GM20000 (cell line): Measurements from ENCODE around the gene TESK1.
"Not testable (repeated sequence)": the region's sequence is repeated elsewhere in the genome, so short reads cannot be mapped to it uniquely, and the experiment has no call there.

Experiments
- DNase-seq: peaks from one replicate; pipeline ENCODE4 v3.0.0; 2012; ENCODE audit warnings: low spot score
- TF ChIP-seq, protein P1 (sequence below): IDR thresholded peaks from 2 replicates; pipeline ENCODE4 v1.5.1; 2012; ENCODE audit warnings: mild to moderate bottlenecking, control low read depth; ENCODE audit errors: extremely low read depth, missing control alignments

Gene TESK1

DNA sequence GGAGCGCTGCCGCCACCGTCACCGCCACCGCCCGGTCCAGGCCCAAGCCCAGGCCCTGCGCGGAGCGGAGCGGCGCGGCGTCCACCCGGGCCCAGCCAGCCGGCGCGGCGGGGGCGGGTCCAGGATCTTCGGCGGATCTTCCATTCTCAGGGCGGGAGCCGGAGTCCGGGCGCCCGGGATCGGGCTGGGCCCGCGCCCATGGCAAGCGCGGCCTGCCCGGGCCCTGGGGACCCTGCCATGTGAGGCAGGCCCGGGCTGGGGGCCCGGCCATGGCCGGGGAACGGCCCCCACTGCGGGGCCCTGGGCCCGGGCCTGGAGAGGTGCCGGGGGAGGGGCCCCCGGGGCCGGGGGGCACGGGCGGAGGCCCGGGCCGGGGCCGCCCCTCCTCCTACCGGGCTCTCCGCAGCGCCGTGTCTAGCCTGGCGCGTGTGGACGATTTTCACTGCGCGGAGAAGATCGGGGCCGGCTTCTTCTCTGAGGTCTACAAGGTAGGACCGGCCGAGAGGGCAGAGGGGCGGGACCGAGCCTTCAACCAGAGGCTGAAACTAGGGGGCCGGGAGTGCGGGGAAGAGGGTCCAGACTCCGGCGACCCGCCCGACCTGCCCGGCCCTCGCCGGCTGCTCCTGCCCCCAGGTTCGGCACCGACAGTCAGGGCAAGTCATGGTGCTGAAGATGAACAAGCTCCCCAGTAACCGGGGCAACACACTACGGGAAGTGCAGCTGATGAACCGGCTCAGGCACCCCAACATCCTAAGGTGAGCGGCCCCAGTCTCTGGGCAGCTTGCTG is 482 bp downstream of the TESK1 start:
- DNase-seq: peak; percentile 56
- TF ChIP-seq, protein P1, sequence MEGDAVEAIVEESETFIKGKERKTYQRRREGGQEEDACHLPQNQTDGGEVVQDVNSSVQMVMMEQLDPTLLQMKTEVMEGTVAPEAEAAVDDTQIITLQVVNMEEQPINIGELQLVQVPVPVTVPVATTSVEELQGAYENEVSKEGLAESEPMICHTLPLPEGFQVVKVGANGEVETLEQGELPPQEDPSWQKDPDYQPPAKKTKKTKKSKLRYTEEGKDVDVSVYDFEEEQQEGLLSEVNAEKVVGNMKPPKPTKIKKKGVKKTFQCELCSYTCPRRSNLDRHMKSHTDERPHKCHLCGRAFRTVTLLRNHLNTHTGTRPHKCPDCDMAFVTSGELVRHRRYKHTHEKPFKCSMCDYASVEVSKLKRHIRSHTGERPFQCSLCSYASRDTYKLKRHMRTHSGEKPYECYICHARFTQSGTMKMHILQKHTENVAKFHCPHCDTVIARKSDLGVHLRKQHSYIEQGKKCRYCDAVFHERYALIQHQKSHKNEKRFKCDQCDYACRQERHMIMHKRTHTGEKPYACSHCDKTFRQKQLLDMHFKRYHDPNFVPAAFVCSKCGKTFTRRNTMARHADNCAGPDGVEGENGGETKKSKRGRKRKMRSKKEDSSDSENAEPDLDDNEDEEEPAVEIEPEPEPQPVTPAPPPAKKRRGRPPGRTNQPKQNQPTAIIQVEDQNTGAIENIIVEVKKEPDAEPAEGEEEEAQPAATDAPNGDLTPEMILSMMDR: no peak

- TF ChIP-seq, protein P1: no peak
- DNase-seq: no peak
Observed at GRCh38 chr9:35606138-35606504, 1.1 kb downstream of the TESK1 start.

- TF ChIP-seq, protein P1: no peak
Observed at GRCh38 chr9:35606726-35607125, 1.7 kb downstream of the TESK1 start.

DNA sequence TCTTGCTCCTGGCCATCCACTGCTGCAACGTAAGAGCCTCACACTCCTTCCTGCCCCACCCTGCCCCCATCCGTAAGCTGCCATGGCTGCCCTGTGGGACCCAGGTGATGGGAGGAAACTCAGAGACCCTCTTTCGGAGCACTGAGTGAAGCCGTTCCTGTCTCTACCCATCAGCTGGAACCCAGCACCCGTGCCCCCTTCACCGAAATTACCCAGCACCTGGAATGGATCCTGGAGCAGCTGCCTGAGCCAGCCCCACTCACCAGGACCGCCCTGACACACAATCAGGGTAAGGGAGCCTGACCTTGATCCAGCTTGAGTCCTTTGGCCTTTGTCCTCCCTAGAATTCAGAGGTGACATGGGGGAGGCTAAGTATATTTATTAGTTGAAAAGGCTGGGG is 3.2 kb downstream of the TESK1 start:
- TF ChIP-seq, protein P1: no peak
- DNase-seq: no peak

More at GRCh38 chr9:35606726-35607125, 1.7 kb downstream of the TESK1 start:
- no peak for DNase-seq

- DNase-seq: no peak
- TF ChIP-seq, protein P1: no peak
Observed at GRCh38 chr9:35609001-35609819, 4.1 kb downstream of the TESK1 start.

DNA sequence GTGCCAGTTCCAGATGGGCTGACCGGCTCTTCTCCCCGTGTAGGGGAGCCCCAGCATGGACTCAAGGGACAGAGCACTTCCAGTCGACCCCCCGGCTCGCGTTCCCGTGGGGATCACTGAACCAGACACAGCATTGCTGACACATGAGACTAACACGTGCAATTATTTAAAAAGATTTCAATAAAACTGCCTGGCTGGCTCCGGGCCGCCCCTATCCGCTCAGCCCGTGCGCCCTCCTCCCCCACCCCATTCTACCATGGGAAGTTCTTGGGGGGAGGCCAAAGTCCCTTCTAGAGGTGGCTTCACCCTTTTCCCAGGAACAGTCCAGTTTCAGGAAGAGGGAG is 4.7 kb downstream of the TESK1 start:
- no peak for DNase-seq
- TF ChIP-seq, protein P1: no peak

DNA sequence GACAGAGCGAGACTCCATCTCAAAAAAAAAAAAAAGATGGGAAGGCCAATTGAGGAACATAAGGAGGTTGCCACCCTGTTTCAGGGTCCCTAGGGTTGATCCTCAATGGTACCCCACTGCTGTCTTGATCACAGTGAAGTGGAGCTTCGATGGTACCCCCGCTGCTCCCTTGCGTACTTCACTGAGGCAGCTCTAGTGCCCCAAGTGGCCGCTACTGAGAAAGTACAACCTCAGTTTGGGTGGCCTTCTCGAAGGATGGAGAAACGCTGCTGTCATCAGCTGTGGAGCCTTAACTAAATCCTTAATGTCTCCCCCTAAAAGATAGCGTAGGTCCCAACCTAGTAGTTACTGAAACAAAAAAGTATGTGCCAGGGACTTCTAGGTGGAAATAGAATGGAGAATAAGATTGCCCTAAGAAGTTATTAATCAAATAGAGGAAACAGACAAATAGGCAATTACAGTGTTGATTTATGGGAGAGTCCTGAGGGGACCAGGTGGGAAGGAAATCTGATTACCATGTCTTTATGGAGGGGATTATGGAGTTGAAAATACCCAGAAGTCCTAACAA is 6.3 kb downstream of the TESK1 start:
- TF ChIP-seq, protein P1: peak; percentile 62
- DNase-seq: peak; percentile 73

GRCh38 chr9:35612066-35612465 is 7.0 kb downstream of the TESK1 start:
- DNase-seq: not testable (repeated sequence)
